ENCODE results near the gene SPINDOC. TPM values are rescaled to one million over a fixed set of nuclear protein-coding genes. Genes with fewer than 3 reads are reported as not detected.

The SPINDOC gene
- total and polyA plus RNA-seq, 9 of the 15 experiments (the other 6 are each of a cell fraction or from before 2014, with no cell fraction given), result 0.70 to 36.3 (median 19.6) TPM

GRCh38 chr11:63793161-63793560, 20.1 kb upstream of the SPINDOC start:
- 0 out of 2 replicates have a peak, but pooled peaks cover 4% of the 10 kb centered on the region for H3K9me3 ChIP-seq (replicated peaks; ENCODE audit: control insufficient read depth, insufficient read depth, low read depth, low read length)
- no peaks in the 10 kb centered on the region; a peak in 1 of 5 replicates for H3K4me1 ChIP-seq (replicated peaks in 1 of 2; ENCODE audit: control insufficient read depth in 2 of 2, insufficient read depth in 2 of 2, low read length in 2 of 2)
- H3K4me3 ChIP-seq, result no peak overlapping the region
- BruUV-seq (replicated peaks), result no TSS peak
- H3K27ac ChIP-seq (ENCODE audit: extremely low read depth, low read depth, low read length), result no peak overlapping the region
- no peak for FAIRE-seq
- H3K9me1 ChIP-seq (ENCODE audit: control insufficient read depth, insufficient read depth, low read length), result no peaks in the 10 kb centered on the region
- ChIA-PET CTCF (ENCODE audit: low intra/inter-chr PET ratio) (no interaction called here), POLR2A (interaction anchor here (0.8 to 1.4 kb wide), 3 partner anchors 10 to 69 kb away, joined by 3 read pairs; no protein-coding TSS in a partner anchor)
- intact Hi-C loops (cut with micrococcal nuclease), result no loop called here
- H4K20me1 ChIP-seq (replicated peaks; ENCODE audit: control insufficient read depth, insufficient read depth, low read length), result no peaks in the 10 kb centered on the region
- H3K79me2 ChIP-seq (ENCODE audit: control insufficient read depth, insufficient read depth, low read length), result no peaks in the 10 kb centered on the region
- ATAC-seq, result no peak
- in situ Hi-C loops (cut with MboI), result no loop called here
- TF ChIP-seq ELF1 (tag; IDR thresholded peaks at IDR 0.05) (no peak), TARDBP (IDR thresholded peaks at IDR 0.05) (no peak), ZNF184 (CRISPR knock-in tag; IDR thresholded peaks at IDR 0.05) (no peak), ELK3 (CRISPR knock-in tag; IDR thresholded peaks at IDR 0.05) (no peak), HLTF (IDR thresholded peaks at IDR 0.05) (no peak), GTF2A2 (tag; IDR thresholded peaks at IDR 0.05) (no peak), ZNF57 (CRISPR knock-in tag; IDR thresholded peaks at IDR 0.05) (no peak), NELFE (IDR thresholded peaks at IDR 0.05; ENCODE audit: insufficient read depth, insufficient read length) (no peak), ZNF644 (tag; IDR thresholded peaks at IDR 0.05; ENCODE audit: low read depth) (no peak), MAX (CRISPR knock-in tag; IDR thresholded peaks at IDR 0.05) (no peak), ZNF239 (CRISPR knock-in tag; IDR thresholded peaks at IDR 0.05) (no peak), CHCHD3 (CRISPR knock-in tag; IDR thresholded peaks at IDR 0.05) (no peak), CBX8 (IDR thresholded peaks at IDR 0.05; ENCODE audit: borderline replicate concordance, extremely low read depth, low read depth, low read length, poor library complexity, severe bottlenecking) (no peak)
- no peak for DNase-seq (ENCODE audit: extremely low read depth in 1 of 4, low spot score in 3 of 4)
- no peak overlapping the region for H2AFZ ChIP-seq (ENCODE audit: low read depth, low read length)
- H3K9ac ChIP-seq (ENCODE audit: insufficient read depth in 1 of 2, low read depth in 2 of 2, low read length in 2 of 2), result no peak overlapping the region
- no peaks in the 10 kb centered on the region for H3K36me3 ChIP-seq (ENCODE audit: control insufficient read depth, insufficient read depth, low read length)
- no peak overlapping the region for H3K4me2 ChIP-seq (ENCODE audit: insufficient read depth, low read length)
- H3K27me3 ChIP-seq (ENCODE audit: control insufficient read depth in 2 of 2, insufficient read depth in 2 of 2, low read length in 2 of 2), result peaks cover 8 to 13% of the 10 kb centered on the region in 2 experiments; a peak in 3 of 5 replicates

All from K562 (cell line).